ENCODE measurements around the gene POFUT1.

- TF ChIP-seq POLR2A (IDR thresholded peaks at IDR 0.05; ENCODE audit: control extremely low read depth in 1 of 2, low read depth in 2 of 2, low read length in 2 of 2) = no peak
- TF ChIP-seq CTCF (IDR thresholded peaks at IDR 0.05; ENCODE audit: control extremely low read depth in 1 of 3, insufficient read depth in 1 of 3, low read depth in 1 of 3, low read length in 3 of 3) = no peak
- no peak for TF ChIP-seq TAF1 (IDR thresholded peaks at IDR 0.05; ENCODE audit: low read depth, low read length)
- TF ChIP-seq TEAD4 (IDR thresholded peaks at IDR 0.05; ENCODE audit: low read depth, low read length) = no peak
- no peak for TF ChIP-seq CREB1 (IDR thresholded peaks at IDR 0.05)
These were observed 79.6 kb downstream of the POFUT1 start for GRCh38 chr20:32287231-32287638.
